Neural cell (in vitro differentiated cells): ENCODE measurements around the gene TUBB. TPM values are rescaled to one million over a fixed set of nuclear protein-coding genes. Genes with fewer than 3 reads are reported as not detected.

Experiments used
- H2AFZ ChIP-seq: fragments of 200-600, 300-800 bp; sonication (generic), shearing (Covaris generic); 2 replicates; pipeline ENCODE4 v1.6.0; 2014; ENCODE audit warnings: low read depth, mild to moderate bottlenecking, antibody characterized with exemption, low read length, moderate library complexity
- H3F3A ChIP-seq: fragments of 200-600 bp; shearing (Covaris generic); 2 replicates; pipeline ENCODE4 v1.6.1; 2016; ENCODE audit warnings: mild to moderate bottlenecking, moderate library complexity, mixed read lengths, antibody characterized with exemption, low read length; ENCODE audit not compliant: insufficient read depth, poor library complexity, severe bottlenecking
- H3K27ac ChIP-seq: fragments of 200-600, 300-800 bp; sonication (generic), shearing (Covaris generic); 2 replicates; pipeline ENCODE4 v1.5.1; 2014; ENCODE audit warnings: mild to moderate bottlenecking, low read length, moderate library complexity
- H3K27me3 ChIP-seq: fragments of 300-800, 200-600 bp; sonication (generic), shearing (Covaris generic); 2 replicates; pipeline ENCODE4 v1.6.0; 2014; ENCODE audit warnings: mild to moderate bottlenecking, low read depth, low read length, moderate library complexity; ENCODE audit not compliant: insufficient read depth
- H3K36me3 ChIP-seq: fragments of 300-800, 200-600 bp; sonication (generic), shearing (Covaris generic); 2 replicates; pipeline ENCODE4 v1.5.1; 2014; ENCODE audit warnings: mild to moderate bottlenecking, antibody characterized with exemption, low read length, moderate library complexity; ENCODE audit not compliant: insufficient read depth
- H3K4me2 ChIP-seq: fragments of 300-800, 200-600 bp; sonication (generic), shearing (Covaris generic); 2 replicates; pipeline ENCODE4 v1.6.0; 2014; ENCODE audit warnings: mild to moderate bottlenecking, low read length
- H3K4me3 ChIP-seq: fragments of 300-800, 200-600 bp; sonication (generic), shearing (Covaris generic); 2 replicates; pipeline ENCODE4 v1.5.1; 2014; ENCODE audit warnings: mild to moderate bottlenecking, low read length, moderate library complexity
- H3K79me2 ChIP-seq: fragments of 200-600 bp; shearing (Covaris generic); replicated peaks from 2 replicates; pipeline ENCODE4 v1.6.0; 2014; ENCODE audit warnings: mild to moderate bottlenecking, low read length, moderate library complexity; ENCODE audit not compliant: insufficient read depth
- H3K9ac ChIP-seq: fragments of 300-800, 200-600 bp; sonication (generic), shearing (Covaris generic); 2 replicates; pipeline ENCODE4 v1.6.1; 2016; ENCODE audit warnings: mild to moderate bottlenecking, low read length, mixed read lengths
- H3K9me2 ChIP-seq: fragments of 200-600 bp; shearing (Covaris generic); 2 replicates; pipeline ENCODE4 v1.6.1; 2016; ENCODE audit warnings: mild to moderate bottlenecking, low read length, mixed read lengths; ENCODE audit not compliant: insufficient read depth
- H3K9me3 ChIP-seq: fragments of 200-600, 300-800 bp; sonication (generic), shearing (Covaris generic); 2 replicates; pipeline ENCODE4 v1.6.1; 2016; ENCODE audit warnings: mild to moderate bottlenecking, mixed run types, low read length, moderate library complexity, mixed read lengths
- H4K20me1 ChIP-seq: fragments of 200-600 bp; shearing (Covaris generic); 2 replicates; pipeline ENCODE4 v1.6.1; 2016; ENCODE audit warnings: mild to moderate bottlenecking, mixed run types; ENCODE audit not compliant: insufficient read depth
- CTCF ChIP-seq: fragments of 450-650 bp; IDR thresholded peaks from 2 replicates; pipeline ENCODE4 v1.5.1; 2014; ENCODE audit warnings: antibody characterized with exemption, mild to moderate bottlenecking, moderate library complexity; ENCODE audit not compliant: poor library complexity, severe bottlenecking
- EP300 ChIP-seq: fragments of 450-650 bp; conservative IDR thresholded peaks from 2 replicates; pipeline ENCODE4 v1.6.1; 2014; ENCODE audit warnings: antibody characterized with exemption, mild to moderate bottlenecking, moderate library complexity; ENCODE audit not compliant: poor library complexity, severe bottlenecking
- EZH2 ChIP-seq: fragments of 200-600, 300-800 bp; shearing (Covaris generic), sonication (generic); IDR thresholded peaks from 2 replicates; pipeline ENCODE4 v1.6.1; 2014; ENCODE audit warnings: antibody characterized with exemption, low read length, borderline replicate concordance, mild to moderate bottlenecking; ENCODE audit not compliant: insufficient read depth, poor library complexity, severe bottlenecking
- MXI1 ChIP-seq: fragments of 450-650 bp; conservative IDR thresholded peaks from 2 replicates; pipeline ENCODE4 v1.6.1; 2014; ENCODE audit warnings: antibody characterized with exemption, mild to moderate bottlenecking; ENCODE audit not compliant: poor library complexity, severe bottlenecking
- POLR2AphosphoS5 ChIP-seq: IDR thresholded peaks from 2 replicates; pipeline ENCODE4 v1.6.1; 2012
- RAD21 ChIP-seq: fragments of 450-650 bp; conservative IDR thresholded peaks from 2 replicates; pipeline ENCODE4 v1.6.1; 2014; ENCODE audit warnings: antibody characterized with exemption, mild to moderate bottlenecking, moderate library complexity
- REST ChIP-seq: IDR thresholded peaks from 2 replicates; pipeline ENCODE4 v1.6.1; 2012; ENCODE audit warnings: borderline replicate concordance
- SMC3 ChIP-seq: fragments of 450-650 bp; conservative IDR thresholded peaks from 2 replicates; pipeline ENCODE4 v1.6.1; 2014; ENCODE audit warnings: antibody characterized with exemption, mild to moderate bottlenecking, moderate library complexity; ENCODE audit not compliant: poor library complexity
- TAF1 ChIP-seq: IDR thresholded peaks from 2 replicates; pipeline ENCODE4 v1.6.1; 2012; ENCODE audit warnings: low read depth
- polyA plus RNA-seq: library from polyadenylated mRNA; depleted of rRNA; stranded (reverse); fragments of >200 nt; gene quantifications from 2 replicates; pipeline ENCODE4 v1.2.3, GENCODE V29; 2014

TUBB gene
- polyA plus RNA-seq, 1 donor from 2014 or later = 711 TPM

GRCh38 chr6:30769853-30770524 is 49.8 kb downstream of the TUBB start:
- Histone ChIP-seq H3K36me3 (no peaks in the 10 kb centered on the region), H2AFZ (no peak overlapping the region), H3K27ac (no peak overlapping the region), H3K9ac (no peak overlapping the region), H3K4me2 (no peak overlapping the region), H3K9me2 (no peaks in the 10 kb centered on the region), H3K4me3 (no peak overlapping the region), H3K79me2 (no peaks in the 10 kb centered on the region), H4K20me1 (no peaks in the 10 kb centered on the region), H3F3A (no peaks in the 10 kb centered on the region), H3K9me3 (no peaks in the 10 kb centered on the region), H3K27me3 (no peaks in the 10 kb centered on the region)
- TF ChIP-seq POLR2AphosphoS5 (no peak), EZH2 (no peak)

GRCh38 chr6:30770592-30770991 is 50.4 kb downstream of the TUBB start:
- H3K4me3 ChIP-seq = no peak overlapping the region

More at GRCh38 chr6:30770592-30770991, 50.4 kb downstream of the TUBB start:
- H4K20me1 ChIP-seq = no peaks in the 10 kb centered on the region
- no peaks in the 10 kb centered on the region for H3F3A ChIP-seq
- no peak overlapping the region for H2AFZ ChIP-seq
- H3K27me3 ChIP-seq = no peaks in the 10 kb centered on the region
- no peak overlapping the region for H3K4me2 ChIP-seq
- H3K27ac ChIP-seq = no peak overlapping the region
- no peaks in the 10 kb centered on the region for H3K79me2 ChIP-seq
- no peak overlapping the region for H3K9ac ChIP-seq
- H3K9me2 ChIP-seq = no peaks in the 10 kb centered on the region
- no peaks in the 10 kb centered on the region for H3K36me3 ChIP-seq
- no peaks in the 10 kb centered on the region for H3K9me3 ChIP-seq
- TF ChIP-seq TAF1 (no peak), RAD21 (no peak), EZH2 (no peak), MXI1 (no peak), CTCF (no peak), POLR2AphosphoS5 (no peak), SMC3 (no peak), EP300 (no peak), REST (no peak)
